Vagina (tissue), 2 donors: Measurements from ENCODE around the gene FAM234B. TPM values are rescaled to one million over a fixed set of nuclear protein-coding genes. Genes with fewer than 3 reads are reported as not detected.

ENCODE experiments used
- DNase-seq, 2 donors: peaks; one replicate each; pipeline ENCODE4 v3.0.0-alpha.2; 2017; ENCODE audit errors: extremely low spot score in 2 of 2
- H3K27ac ChIP-seq: fragments of 200-600 bp; sonication (generic); one replicate; pipeline ENCODE4 v1.5.1; 2019
- H3K27me3 ChIP-seq: fragments of 200-600 bp; sonication (generic); one replicate; pipeline ENCODE4 v1.5.1; 2019
- H3K36me3 ChIP-seq, 2 donors: fragments of 200-600 bp; sonication (generic); one replicate each; pipeline ENCODE4 v1.5.1; 2017 to 2019
- H3K4me1 ChIP-seq: fragments of 200-600 bp; sonication (generic); one replicate; pipeline ENCODE4 v1.5.1; 2019
- H3K4me3 ChIP-seq, 2 donors: fragments of 200-600 bp; sonication (generic); 1 replicate in 1 of 2; 2 replicates in 1 of 2; pipeline ENCODE4 v1.5.1; 2016 to 2019
- H3K9me3 ChIP-seq: fragments of 200-600 bp; sonication (generic); one replicate; pipeline ENCODE4 v1.5.1; 2019
- CTCF ChIP-seq, 3 experiments: fragments of 450-650 bp in 2 of 3; fragments of 200-600 bp in 1 of 3; sonication (generic) in 1 of 3; IDR thresholded peaks; one replicate each; pipeline ENCODE4 v1.5.1; 2017 to 2019; ENCODE audit warnings: antibody characterized with exemption in 3 of 3, mild to moderate bottlenecking in 2 of 3, moderate library complexity in 2 of 3
- POLR2A ChIP-seq, 2 donors: fragments of 450-650 bp; IDR thresholded peaks; one replicate each; pipeline ENCODE4 v1.6.1; 2017; ENCODE audit warnings: antibody characterized with exemption in 2 of 2, mild to moderate bottlenecking in 2 of 2, moderate library complexity in 2 of 2
- POLR2AphosphoS5 ChIP-seq, 2 donors: sonication (generic); formaldehyde crosslinking; IDR thresholded peaks; one replicate each; pipeline ENCODE4 v1.9.0; 2017; ENCODE audit warnings: antibody characterized with exemption in 2 of 2, mild to moderate bottlenecking in 2 of 2, low read depth in 1 of 2; ENCODE audit not compliant: insufficient read depth in 1 of 2
- intact Hi-C: fragments of 100-400 bp; cut with DNase I; formaldehyde crosslinking; loops from one replicate; pipeline ENCODE4 v1.15.1; 2023
- total RNA-seq: library from RNA; depleted of rRNA; stranded (reverse); fragments of >200 nt; gene quantifications from one replicate; pipeline ENCODE4 v1.2.3, GENCODE V29; 2016

FAM234B gene
- total RNA-seq, 1 donor from 2014 or later = 11.0 TPM

DNA sequence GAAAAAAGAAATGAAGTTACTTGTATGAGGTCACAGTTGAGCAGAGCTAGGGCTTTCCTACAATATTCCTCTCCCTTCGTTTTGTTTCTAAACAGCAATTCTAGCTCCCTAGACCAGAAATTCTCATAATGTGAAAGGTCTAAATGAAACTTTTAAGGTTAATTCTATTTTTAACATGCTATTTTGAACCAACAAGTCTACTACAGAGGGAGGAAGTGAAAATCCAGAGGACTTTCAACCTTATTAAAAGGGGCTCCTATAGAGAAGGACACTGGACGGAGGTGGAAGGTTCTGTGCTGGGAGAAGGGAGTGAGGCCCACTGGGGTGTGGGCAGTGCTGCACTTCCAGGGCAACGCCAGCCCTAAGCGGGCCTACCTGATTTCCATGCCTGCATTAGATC, 45.9 kb downstream of the FAM234B start:
- DNase-seq = no peak
- Histone ChIP-seq H3K27me3 (no peaks in the 10 kb centered on the region), H3K27ac (no peak overlapping the region), H3K9me3 (no peaks in the 10 kb centered on the region), H3K36me3 (no peaks in the 10 kb centered on the region), H3K4me3 (no peak overlapping the region), H3K4me1 (peaks cover 7% of the 10 kb centered on the region)
- intact Hi-C loops = loop anchor here (10.0 kb wide), 1 partner anchor 175 kb away; no protein-coding TSS in a partner anchor
- no peak for TF ChIP-seq POLR2AphosphoS5 (IDR thresholded peaks at IDR 0.05; ENCODE audit: insufficient read depth in 1 of 2, low read depth in 1 of 2)
- TF ChIP-seq POLR2A (IDR thresholded peaks at IDR 0.05) = no peak
- TF ChIP-seq CTCF (IDR thresholded peaks at IDR 0.05) = no peak

GRCh38 chr12:13091832-13092231, 47.7 kb downstream of the FAM234B start:
- no peak overlapping the region for H3K4me3 ChIP-seq
- intact Hi-C loops = loop anchor here (10.0 kb wide), 1 partner anchor 177 kb away; no protein-coding TSS in a partner anchor
- no peaks in the 10 kb centered on the region for H3K27me3 ChIP-seq
- H3K36me3 ChIP-seq = no peaks in the 10 kb centered on the region
- DNase-seq = no peak
- H3K27ac ChIP-seq = no peak overlapping the region
- H3K4me1 ChIP-seq = peaks cover 3% of the 10 kb centered on the region
- no peaks in the 10 kb centered on the region for H3K9me3 ChIP-seq
- TF ChIP-seq POLR2A (IDR thresholded peaks at IDR 0.05) (no peak), POLR2AphosphoS5 (IDR thresholded peaks at IDR 0.05; ENCODE audit: insufficient read depth in 1 of 2, low read depth in 1 of 2) (no peak)

DNA sequence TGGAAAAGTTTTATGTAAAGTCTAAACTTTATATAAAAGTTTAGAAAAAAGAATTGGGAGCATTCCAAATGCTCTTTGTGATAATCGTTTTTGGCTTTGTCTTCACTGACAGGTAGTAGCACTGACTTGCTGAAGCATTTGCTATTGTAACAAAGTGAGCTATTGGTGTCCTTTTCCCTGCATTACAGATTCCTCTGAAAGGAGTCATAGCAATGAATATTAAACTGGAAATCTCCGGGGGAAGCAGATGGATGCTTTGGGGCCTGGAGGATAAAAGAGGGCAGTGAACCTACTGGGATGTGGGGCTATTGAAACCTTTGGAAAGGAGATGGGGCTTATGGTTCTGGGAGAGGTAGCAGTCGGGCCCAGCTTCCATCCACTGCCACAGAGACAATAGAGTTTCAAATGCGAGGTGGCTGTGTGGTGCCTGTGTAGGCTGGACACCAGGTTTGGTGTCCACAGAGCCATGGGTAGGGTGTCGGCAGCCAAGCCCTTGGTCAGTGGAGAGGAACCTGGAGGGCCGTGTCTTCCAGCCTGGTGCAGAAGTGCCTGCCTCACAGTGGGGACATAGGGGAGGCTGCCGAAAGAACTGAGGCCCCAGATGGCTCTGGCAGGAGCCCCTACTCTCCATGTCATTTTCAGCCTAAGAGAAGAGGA, 49.1 kb downstream of the FAM234B start:
- no peaks in the 10 kb centered on the region for H3K36me3 ChIP-seq
- no peak overlapping the region for H3K4me3 ChIP-seq
- H3K9me3 ChIP-seq = no peaks in the 10 kb centered on the region
- intact Hi-C loops = loop anchor here (10.0 kb wide), 1 partner anchor 179 kb away; no protein-coding TSS in a partner anchor
- peaks cover 9% of the 10 kb centered on the region for H3K4me1 ChIP-seq
- no peaks in the 10 kb centered on the region for H3K27me3 ChIP-seq
- no peak for DNase-seq
- TF ChIP-seq POLR2A (IDR thresholded peaks at IDR 0.05) = no peak
- no peak for TF ChIP-seq CTCF (IDR thresholded peaks at IDR 0.05)
- no peak for TF ChIP-seq POLR2AphosphoS5 (IDR thresholded peaks at IDR 0.05; ENCODE audit: insufficient read depth in 1 of 2, low read depth in 1 of 2)
- no peak overlapping the region for H3K27ac ChIP-seq

- TF ChIP-seq POLR2AphosphoS5 (IDR thresholded peaks at IDR 0.05; ENCODE audit: insufficient read depth in 1 of 2, low read depth in 1 of 2) (no peak), CTCF (IDR thresholded peaks at IDR 0.05) (no peak), POLR2A (IDR thresholded peaks at IDR 0.05) (no peak)
- Histone ChIP-seq H3K36me3 (no peaks in the 10 kb centered on the region), H3K27ac (no peak overlapping the region), H3K27me3 (no peaks in the 10 kb centered on the region), H3K9me3 (no peaks in the 10 kb centered on the region), H3K4me1 (peaks cover 14% of the 10 kb centered on the region), H3K4me3 (no peak overlapping the region)
- intact Hi-C loops = loop anchor here (10.0 kb wide), 1 partner anchor 179 kb away; no protein-coding TSS in a partner anchor
- no peak for DNase-seq
Observed at GRCh38 chr12:13093848-13094220, 49.7 kb downstream of the FAM234B start.

DNA sequence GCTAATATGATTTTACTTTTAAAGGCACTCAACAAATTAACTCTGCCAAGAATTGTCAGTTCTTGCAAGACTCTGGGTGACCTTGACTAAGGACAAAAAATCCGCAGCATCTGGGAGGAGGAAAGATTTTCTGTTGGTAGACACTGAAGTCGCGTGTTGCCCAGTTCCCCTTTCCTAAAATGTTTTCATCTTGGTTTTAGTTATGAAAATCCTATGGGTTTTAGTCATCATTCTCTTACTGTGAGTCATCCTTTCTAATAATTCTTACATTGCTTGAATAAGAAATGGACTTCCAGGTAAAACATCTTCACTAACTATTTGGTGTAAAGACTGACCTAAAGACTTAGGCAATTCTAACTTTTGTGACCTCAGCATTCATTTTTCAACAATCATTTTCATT, 50.2 kb downstream of the FAM234B start:
- no peak for DNase-seq
- H3K27ac ChIP-seq = no peak overlapping the region
- H3K4me1 ChIP-seq = peaks cover 20% of the 10 kb centered on the region
- no peaks in the 10 kb centered on the region for H3K27me3 ChIP-seq
- TF ChIP-seq POLR2A (IDR thresholded peaks at IDR 0.05) = no peak
- TF ChIP-seq POLR2AphosphoS5 (IDR thresholded peaks at IDR 0.05; ENCODE audit: insufficient read depth in 1 of 2, low read depth in 1 of 2) = no peak
- no peak for TF ChIP-seq CTCF (IDR thresholded peaks at IDR 0.05)
- no peaks in the 10 kb centered on the region for H3K36me3 ChIP-seq
- no peaks in the 10 kb centered on the region for H3K9me3 ChIP-seq
- intact Hi-C loops = loop anchor here (10.0 kb wide), 1 partner anchor 180 kb away; no protein-coding TSS in a partner anchor
- H3K4me3 ChIP-seq = no peak overlapping the region
